Thoracic aorta (tissue), 2 donors: ENCODE data around the gene NEK8. TPM values are rescaled to one million over a fixed set of nuclear protein-coding genes. Genes with fewer than 3 reads are reported as not detected.

Source experiments
- ATAC-seq: fragments of 150-250 bp; one replicate; pipeline ENCODE4 v1.8.0; 2017; ENCODE audit warnings: low read depth; ENCODE audit not compliant: insufficient number of reproducible peaks, low FRiP score
- DNase-seq: peaks from one replicate; pipeline ENCODE4 v3.0.0-alpha.2; 2020; ENCODE audit warnings: low spot score
- H3K27ac ChIP-seq, 2 donors: fragments of 200-600 bp; sonication (generic); 1 replicate in 1 of 2; 2 replicates in 1 of 2; pipeline ENCODE4 v1.5.1; 2016; ENCODE audit warnings: mild to moderate bottlenecking in 2 of 2, moderate library complexity in 2 of 2
- H3K27me3 ChIP-seq: fragments of 200-600 bp; sonication (generic); replicated peaks from 2 replicates; pipeline ENCODE4 v1.6.0; 2016; ENCODE audit warnings: mild to moderate bottlenecking; ENCODE audit not compliant: insufficient read depth
- H3K36me3 ChIP-seq: fragments of 200-600 bp; sonication (generic); one replicate; pipeline ENCODE4 v1.5.1; 2016
- H3K4me1 ChIP-seq, 2 donors: fragments of 200-600 bp; sonication (generic); 1 replicate in 1 of 2; 2 replicates in 1 of 2; pipeline versions ENCODE4 v1.5.1 to v1.6.0; 2016; ENCODE audit warnings: low read depth in 2 of 2, mild to moderate bottlenecking in 1 of 2; ENCODE audit not compliant: control insufficient read depth in 1 of 2
- H3K4me3 ChIP-seq: fragments of 200-600 bp; sonication (generic); 2 replicates; pipeline ENCODE4 v1.5.1; 2016; ENCODE audit warnings: mild to moderate bottlenecking
- H3K9me3 ChIP-seq: fragments of 200-600 bp; sonication (generic); 2 replicates; pipeline ENCODE4 v1.5.1; 2016
- CTCF ChIP-seq: fragments of 200-600 bp; sonication (generic); IDR thresholded peaks from one replicate; pipeline ENCODE4 v1.5.1; 2019; ENCODE audit warnings: antibody characterized with exemption
- total RNA-seq, 2 donors: library from RNA; depleted of rRNA; stranded (reverse); fragments of >200 nt; gene quantifications; one replicate each; pipeline versions ENCODE4 v1.1.0 to v1.2.3, GENCODE V29; 2016

Gene NEK8
- total RNA-seq, 2 donors from 2014 or later: 1.5 to 2.2 TPM

GRCh38 chr17:28688481-28688880 lies 40.1 kb upstream of the NEK8 start:
- Histone ChIP-seq H3K9me3 (no peaks in the 10 kb centered on the region), H3K36me3 (peaks cover 76% of the 10 kb centered on the region), H3K27me3 (no peaks in the 10 kb centered on the region), H3K27ac (no peak overlapping the region), H3K4me3 (no peak overlapping the region), H3K4me1 (no peaks in the 10 kb centered on the region)
- DNase-seq: no peak
- TF ChIP-seq CTCF: no peak
- ATAC-seq: no peak

- Histone ChIP-seq H3K4me3 (no peak overlapping the region), H3K9me3 (no peaks in the 10 kb centered on the region), H3K36me3 (peaks cover 78% of the 10 kb centered on the region), H3K4me1 (no peaks in the 10 kb centered on the region), H3K27me3 (no peaks in the 10 kb centered on the region), H3K27ac (no peak overlapping the region)
- no peak for TF ChIP-seq CTCF
- ATAC-seq (no peak), DNase-seq (no peak)
Measured at GRCh38 chr17:28689011-28689410, 39.6 kb upstream of the NEK8 start.

- ATAC-seq (no peak), DNase-seq (no peak)
- H3K4me1 ChIP-seq: no peaks in the 10 kb centered on the region
Measured at GRCh38 chr17:28693869-28694268, 34.7 kb upstream of the NEK8 start.

GRCh38 chr17:28698253-28698941 lies 30.2 kb upstream of the NEK8 start:
- Histone ChIP-seq H3K9me3 (no peaks in the 10 kb centered on the region), H3K4me1 (no peaks in the 10 kb centered on the region), H3K27ac (no peak overlapping the region), H3K36me3 (peaks cover 92% of the 10 kb centered on the region), H3K27me3 (no peaks in the 10 kb centered on the region), H3K4me3 (no peak overlapping the region)
- TF ChIP-seq CTCF: no peak
- DNase-seq (no peak), ATAC-seq (no peak)

More at GRCh38 chr17:28693869-28694268, 34.7 kb upstream of the NEK8 start:
- H3K27ac ChIP-seq: no peak overlapping the region
- no peak overlapping the region for H3K4me3 ChIP-seq
- peaks cover 85% of the 10 kb centered on the region for H3K36me3 ChIP-seq
- no peak for TF ChIP-seq CTCF
- H3K27me3 ChIP-seq: no peaks in the 10 kb centered on the region
- no peaks in the 10 kb centered on the region for H3K9me3 ChIP-seq

- no peak for ATAC-seq
- Histone ChIP-seq H3K36me3 (peaks cover 75% of the 10 kb centered on the region), H3K4me1 (no peaks in the 10 kb centered on the region), H3K4me3 (no peak overlapping the region), H3K9me3 (no peaks in the 10 kb centered on the region), H3K27me3 (no peaks in the 10 kb centered on the region), H3K27ac (no peak overlapping the region)
- no peak for TF ChIP-seq CTCF
- no peak for DNase-seq
Measured at GRCh38 chr17:28700278-28700677, 28.3 kb upstream of the NEK8 start.
